ENCODE measurements around the gene P2RX7. TPM values are rescaled to one million over a fixed set of nuclear protein-coding genes. Genes with fewer than 3 reads are reported as not detected.

Gene P2RX7
- total RNA-seq, 4 donors from 2014 or later = 0.35 to 0.46 (median 0.41) TPM; not detected in 1

- no peak for TF ChIP-seq POLR2A (IDR thresholded peaks at IDR 0.05)
- no peak for TF ChIP-seq CTCF (IDR thresholded peaks at IDR 0.05 in 4 of 5, conservative IDR thresholded peaks at IDR 0.05 in 1 of 5)
- in situ Hi-C loops (cut with MboI; ENCODE audit: low sequenced_read_pairs in 4 of 4) (no loop called here), intact Hi-C loops (cut with DNase I; ENCODE audit: low total_unique reads) (no loop called here)
- H3K4me3 ChIP-seq = no peak overlapping the region
- H3K9me3 ChIP-seq = no peaks in the 10 kb centered on the region
- DNase-seq (no peak), ATAC-seq (no peak)
- no peaks in the 10 kb centered on the region for H3K36me3 ChIP-seq
- no peaks in the 10 kb centered on the region for H3K4me1 ChIP-seq
- H3K27ac ChIP-seq = no peak overlapping the region
- H3K27me3 ChIP-seq = no peaks in the 10 kb centered on the region
Measured at GRCh38 chr12:121184984-121185889, 52.6 kb downstream of the P2RX7 start.

- intact Hi-C loops (cut with DNase I; ENCODE audit: low total_unique reads) (no loop called here), in situ Hi-C loops (cut with MboI; ENCODE audit: low sequenced_read_pairs in 4 of 4) (no loop called here)
- no peaks in the 10 kb centered on the region for H3K27me3 ChIP-seq
- H3K4me3 ChIP-seq = no peak overlapping the region
- no peaks in the 10 kb centered on the region for H3K4me1 ChIP-seq
- DNase-seq (no peak), ATAC-seq (no peak)
- H3K27ac ChIP-seq = no peak overlapping the region
- no peaks in the 10 kb centered on the region for H3K36me3 ChIP-seq
- H3K9me3 ChIP-seq = no peaks in the 10 kb centered on the region
- TF ChIP-seq CTCF (IDR thresholded peaks at IDR 0.05 in 4 of 5, conservative IDR thresholded peaks at IDR 0.05 in 1 of 5) = no peak
- no peak for TF ChIP-seq POLR2A (IDR thresholded peaks at IDR 0.05)
Measured at GRCh38 chr12:121186826-121187225, 54.1 kb downstream of the P2RX7 start.

GRCh38 chr12:121187501-121187900, 54.8 kb downstream of the P2RX7 start:
- no peaks in the 10 kb centered on the region for H3K9me3 ChIP-seq
- no peak overlapping the region for H3K27ac ChIP-seq
- H3K27me3 ChIP-seq = no peaks in the 10 kb centered on the region
- TF ChIP-seq POLR2A (IDR thresholded peaks at IDR 0.05) (no peak), CTCF (IDR thresholded peaks at IDR 0.05 in 4 of 5, conservative IDR thresholded peaks at IDR 0.05 in 1 of 5) (no peak)
- H3K4me3 ChIP-seq = no peak overlapping the region
- in situ Hi-C loops (cut with MboI; ENCODE audit: low sequenced_read_pairs in 4 of 4) (no loop called here), intact Hi-C loops (cut with DNase I; ENCODE audit: low total_unique reads) (no loop called here)
- no peaks in the 10 kb centered on the region for H3K36me3 ChIP-seq
- ATAC-seq = no peak
- no peaks in the 10 kb centered on the region for H3K4me1 ChIP-seq
- DNase-seq = no peak

GRCh38 chr12:121188227-121188626, 55.6 kb downstream of the P2RX7 start:
- no peak overlapping the region for H3K4me3 ChIP-seq
- ATAC-seq = no peak
- H3K27ac ChIP-seq = no peak overlapping the region
- H3K27me3 ChIP-seq = no peaks in the 10 kb centered on the region
- intact Hi-C loops (cut with DNase I; ENCODE audit: low total_unique reads) (no loop called here), in situ Hi-C loops (cut with MboI; ENCODE audit: low sequenced_read_pairs in 4 of 4) (no loop called here)
- TF ChIP-seq CTCF (IDR thresholded peaks at IDR 0.05 in 4 of 5, conservative IDR thresholded peaks at IDR 0.05 in 1 of 5) (no peak), POLR2A (IDR thresholded peaks at IDR 0.05) (no peak)
- no peaks in the 10 kb centered on the region for H3K4me1 ChIP-seq
- H3K36me3 ChIP-seq = no peaks in the 10 kb centered on the region
- no peak for DNase-seq
- no peaks in the 10 kb centered on the region for H3K9me3 ChIP-seq

Data from gastrocnemius medialis (tissue), 4 donors.